GM12891 (cell line): ENCODE data around the gene COL3A1.

Experiments used
- DNase-seq: peaks from one replicate; pipeline ENCODE4 v3.0.0; 2011; ENCODE audit warnings: low spot score; ENCODE audit not compliant: insufficient read length
- FAIRE-seq: peaks from 2 replicates; lab custom pipeline; 2011; peaks lifted over from hg19 to GRCh38; lab: Jason Lieb, UNC
- PAX5 ChIP-seq: IDR thresholded peaks from 2 replicates; pipeline ENCODE4 v1.6.1; 2011; ENCODE audit warnings: low read length, moderate library complexity, mild to moderate bottlenecking; ENCODE audit not compliant: insufficient read depth, severe bottlenecking
- POLR2A ChIP-seq: IDR thresholded peaks from 2 replicates; pipeline ENCODE4 v1.6.1; 2011; ENCODE audit warnings: low read depth, low read length, control low read depth
- POLR2AphosphoS5 ChIP-seq: IDR thresholded peaks from 2 replicates; pipeline ENCODE4 v1.6.1; 2011; ENCODE audit warnings: low read depth, low read length, control low read depth
- POU2F2 ChIP-seq: IDR thresholded peaks from 2 replicates; pipeline ENCODE4 v1.6.1; 2011; ENCODE audit warnings: low read depth, mild to moderate bottlenecking, control low read depth, low read length, moderate library complexity
- SPI1 ChIP-seq: IDR thresholded peaks from 2 replicates; pipeline ENCODE4 v1.6.1; 2011; ENCODE audit warnings: low read depth, low read length, control low read depth
- TAF1 ChIP-seq: IDR thresholded peaks from 2 replicates; pipeline ENCODE4 v1.6.1; 2011; ENCODE audit warnings: low read depth, low read length, control low read depth

COL3A1 gene

GRCh38 chr2:189046320-189046719, 72.1 kb downstream of the COL3A1 start:
- TF ChIP-seq POU2F2 (no peak), PAX5 (no peak), POLR2A (no peak), SPI1 (no peak), POLR2AphosphoS5 (no peak), TAF1 (no peak)
- DNase-seq (no peak), FAIRE-seq (no peak)

DNA sequence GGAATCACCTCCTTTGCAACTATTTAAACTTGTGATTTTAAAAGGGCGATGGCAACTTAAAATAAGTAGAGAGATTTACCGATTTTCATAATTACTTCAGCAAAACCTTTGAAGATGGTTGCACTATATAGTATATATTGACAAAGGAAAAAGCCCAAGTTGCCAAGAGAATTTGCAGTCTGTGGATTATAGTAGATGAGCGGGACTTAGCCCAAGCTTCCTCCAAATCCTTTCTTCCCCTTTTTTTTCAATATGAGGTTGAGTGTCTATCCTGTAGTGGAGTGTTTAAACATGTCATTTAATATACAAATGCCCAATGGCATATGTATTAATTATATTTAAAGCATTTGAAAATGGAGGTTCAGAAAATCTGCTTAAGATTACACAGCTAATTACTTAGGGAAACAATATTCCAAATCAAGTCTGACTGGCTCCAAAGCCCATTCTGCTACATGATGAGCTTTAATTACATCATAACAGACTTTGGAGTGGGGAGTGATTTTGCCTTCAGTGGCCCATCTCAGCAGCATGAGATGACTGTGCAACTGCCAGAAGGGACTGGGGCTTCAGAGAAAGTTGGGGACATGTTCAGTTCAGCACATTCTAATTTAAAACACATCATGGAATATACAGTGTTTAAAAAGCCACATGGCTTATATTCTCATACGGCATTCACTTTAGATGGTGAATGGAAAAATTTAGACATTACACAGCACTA, 73.2 kb downstream of the COL3A1 start:
- no peak for DNase-seq
- no peak for FAIRE-seq
- TF ChIP-seq POLR2AphosphoS5 (no peak), POU2F2 (no peak), POLR2A (no peak), SPI1 (no peak), PAX5 (no peak), TAF1 (no peak)

- TF ChIP-seq TAF1 (no peak), POU2F2 (no peak), POLR2A (no peak), PAX5 (no peak), SPI1 (no peak), POLR2AphosphoS5 (no peak)
- DNase-seq = no peak
- no peak for FAIRE-seq
Observed at GRCh38 chr2:189048189-189048588, 74.0 kb downstream of the COL3A1 start.

DNA sequence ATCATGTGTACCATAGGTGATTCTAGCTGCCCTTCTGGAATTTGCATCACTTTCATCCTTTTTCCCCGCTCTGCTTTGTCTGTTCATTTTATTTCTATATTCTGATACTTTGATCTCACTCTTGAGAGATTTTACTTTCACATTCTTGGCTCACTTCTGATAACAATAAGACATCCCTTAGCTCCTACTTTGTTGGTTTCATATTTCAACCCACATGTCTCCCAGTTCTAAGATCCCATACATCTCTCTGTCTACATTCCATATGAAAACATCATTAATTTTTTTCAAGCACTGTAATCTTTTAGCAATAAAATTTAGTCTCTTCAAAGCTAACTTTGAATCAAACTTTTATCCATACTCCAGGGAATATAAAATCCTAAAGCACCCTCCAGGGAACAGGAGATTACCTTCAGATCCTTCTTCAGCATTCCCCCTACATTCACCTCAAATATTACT, 75.6 kb downstream of the COL3A1 start:
- TF ChIP-seq PAX5 = no peak
- no peak for TF ChIP-seq POLR2AphosphoS5
- no peak for TF ChIP-seq POU2F2
- no peak for TF ChIP-seq TAF1
- no peak for TF ChIP-seq SPI1
- no peak for TF ChIP-seq POLR2A
- DNase-seq = no peak
- no peak for FAIRE-seq

GRCh38 chr2:189050165-189050712, 76.1 kb downstream of the COL3A1 start:
- DNase-seq = no peak
- TF ChIP-seq POU2F2 = no peak
- TF ChIP-seq POLR2AphosphoS5 = no peak
- no peak for TF ChIP-seq SPI1
- no peak for TF ChIP-seq PAX5
- no peak for TF ChIP-seq TAF1
- FAIRE-seq = no peak

DNA sequence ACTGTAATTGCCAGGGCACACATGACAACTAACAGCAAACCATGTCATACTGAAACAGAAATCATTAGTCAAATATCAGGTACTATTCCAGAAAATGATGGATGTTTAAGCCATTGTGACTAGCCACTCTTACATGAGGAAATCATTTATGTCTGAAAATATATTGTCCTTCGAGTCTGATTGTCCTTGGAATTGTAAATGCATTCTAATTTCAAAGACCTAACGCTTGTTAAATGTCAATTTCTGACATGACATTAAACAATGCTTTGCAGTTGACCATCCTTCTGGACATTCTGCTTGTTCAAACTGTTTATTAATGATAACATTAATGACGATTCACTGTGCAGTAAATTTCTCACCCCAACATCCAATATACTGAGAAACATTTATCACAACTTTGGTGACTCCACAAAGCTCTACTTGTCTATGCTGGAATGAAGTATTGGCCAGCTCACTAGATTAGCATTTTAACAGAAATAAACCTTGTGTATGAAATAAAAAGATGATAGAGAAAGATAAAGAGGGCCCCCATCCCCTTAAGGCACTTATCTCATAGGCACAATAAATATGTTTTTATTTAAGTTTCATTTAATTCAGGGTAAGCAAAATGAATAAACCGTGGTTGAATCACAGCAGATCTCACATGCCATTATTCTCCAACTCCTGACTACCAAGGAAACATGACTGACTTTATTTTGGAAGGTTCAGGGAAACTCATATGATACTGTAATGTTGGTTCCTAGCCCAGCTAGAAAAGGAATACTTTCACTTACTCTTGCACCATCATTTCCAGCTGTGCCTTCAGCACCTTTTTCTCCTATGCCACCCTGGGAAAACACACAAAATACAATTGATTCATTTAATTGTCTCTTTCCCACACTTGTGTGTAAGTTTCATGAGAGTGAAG, 82.3 kb downstream of the COL3A1 start:
- FAIRE-seq (no peak), DNase-seq (no peak)

GRCh38 chr2:189057316-189057715, 83.1 kb downstream of the COL3A1 start:
- no peak for TF ChIP-seq TAF1
- no peak for TF ChIP-seq POU2F2
- TF ChIP-seq POLR2AphosphoS5 = no peak
- TF ChIP-seq SPI1 = no peak
- TF ChIP-seq POLR2A = no peak
- no peak for TF ChIP-seq PAX5
- FAIRE-seq = no peak
- no peak for DNase-seq

More for the DNA sequence above, 82.3 kb downstream of the COL3A1 start:
- TF ChIP-seq TAF1 = no peak
- TF ChIP-seq POLR2A = no peak
- no peak for TF ChIP-seq POLR2AphosphoS5
- no peak for TF ChIP-seq SPI1
- no peak for TF ChIP-seq POU2F2
- TF ChIP-seq PAX5 = no peak

DNA sequence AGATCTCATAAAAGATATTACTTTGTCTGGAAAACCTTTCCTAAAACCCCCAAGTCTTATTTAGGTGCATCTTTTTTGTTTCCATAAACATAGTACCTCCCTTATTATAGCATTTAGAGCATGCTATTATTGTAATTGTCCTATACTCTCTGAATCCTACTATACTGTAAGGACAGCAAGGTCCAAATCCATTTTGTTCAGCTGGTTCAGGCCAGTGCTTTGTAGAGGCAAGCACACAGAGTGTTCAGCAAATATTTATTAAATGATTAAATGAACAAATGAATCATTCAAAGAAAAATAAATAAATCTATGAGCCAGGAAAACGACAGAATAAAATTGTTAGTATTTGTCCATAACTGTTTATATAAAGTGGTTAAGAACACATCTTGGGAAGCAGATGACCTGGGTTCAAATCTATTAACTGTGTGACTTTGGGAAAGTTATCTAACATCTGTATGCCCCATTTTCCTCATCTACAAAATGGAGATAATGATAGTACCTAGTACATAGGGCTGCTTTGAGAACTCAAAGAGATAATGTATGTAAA, 86.0 kb downstream of the COL3A1 start:
- no peak for TF ChIP-seq TAF1
- TF ChIP-seq POLR2AphosphoS5 = no peak
- TF ChIP-seq SPI1 = no peak
- no peak for TF ChIP-seq PAX5
- TF ChIP-seq POLR2A = no peak
- no peak for TF ChIP-seq POU2F2
- no peak for FAIRE-seq
- DNase-seq = no peak
